H9 (cell line): Measurements from ENCODE around the gene TMEM147. TPM values are rescaled to one million over a fixed set of nuclear protein-coding genes. Genes with fewer than 3 reads are reported as not detected.

ENCODE experiments used
- DNase-seq: peaks from one replicate; pipeline ENCODE4 v3.0.0-alpha.2; 2017
- H2AFZ ChIP-seq: one replicate; pipeline ENCODE4 v1.6.1; 2013; ENCODE audit warnings: mild to moderate bottlenecking, low read length, control low read depth, moderate library complexity
- H2AK5ac ChIP-seq: 2 replicates; pipeline ENCODE4 v1.6.1; 2013; ENCODE audit warnings: low read length, control low read depth, mixed read lengths; ENCODE audit not compliant: insufficient read length
- H2BK120ac ChIP-seq: one replicate; pipeline ENCODE4 v1.6.1; 2013; ENCODE audit warnings: low read depth, mild to moderate bottlenecking, low read length, control low read depth, inconsistent platforms; ENCODE audit not compliant: poor library complexity, severe bottlenecking
- H2BK12ac ChIP-seq: 2 replicates; pipeline ENCODE4 v1.6.1; 2013; ENCODE audit warnings: low read length, control low read depth, mixed read lengths, low read depth; ENCODE audit not compliant: insufficient read length
- H2BK15ac ChIP-seq: 2 replicates; pipeline ENCODE4 v1.6.1; 2013; ENCODE audit warnings: low read depth, low read length, control low read depth
- H2BK20ac ChIP-seq: one replicate; pipeline ENCODE4 v1.6.1; 2013; ENCODE audit warnings: low read depth, mild to moderate bottlenecking, low read length, control low read depth, inconsistent platforms; ENCODE audit not compliant: poor library complexity, severe bottlenecking
- H2BK5ac ChIP-seq: 2 replicates; pipeline ENCODE4 v1.6.1; 2013; ENCODE audit warnings: low read length, control low read depth, mixed read lengths; ENCODE audit not compliant: insufficient read length
- H3K14ac ChIP-seq: 2 replicates; pipeline ENCODE4 v1.6.1; 2013; ENCODE audit warnings: low read length, control low read depth; ENCODE audit not compliant: insufficient read depth
- H3K18ac ChIP-seq: 2 replicates; pipeline ENCODE4 v1.6.1; 2013; ENCODE audit warnings: low read depth, mild to moderate bottlenecking, mixed read lengths, low read length, control low read depth; ENCODE audit not compliant: insufficient read length
- H3K23ac ChIP-seq: 2 replicates; pipeline ENCODE4 v1.6.1; 2013; ENCODE audit warnings: low read length, control low read depth, mixed read lengths, low read depth; ENCODE audit not compliant: insufficient read length
- H3K23me2 ChIP-seq: 2 replicates; pipeline ENCODE4 v1.6.1; 2013; ENCODE audit warnings: low read depth, mild to moderate bottlenecking, mixed read lengths, low read length, control low read depth; ENCODE audit not compliant: insufficient read length, poor library complexity, severe bottlenecking
- H3K27ac ChIP-seq: 2 replicates; pipeline ENCODE4 v1.5.1; 2013; ENCODE audit warnings: low read length, control low read depth, mixed read lengths, low read depth; ENCODE audit not compliant: insufficient read length
- H3K27me3 ChIP-seq: 2 replicates; pipeline ENCODE4 v1.6.1; 2013; ENCODE audit warnings: low read length, control low read depth, inconsistent platforms; ENCODE audit not compliant: insufficient read depth
- H3K4ac ChIP-seq: 2 replicates; pipeline ENCODE4 v1.6.1; 2013; ENCODE audit warnings: low read depth, mild to moderate bottlenecking, control low read depth, inconsistent platforms, low read length, moderate library complexity
- H3K4me1 ChIP-seq: 2 replicates; pipeline ENCODE4 v1.6.1; 2013; ENCODE audit warnings: low read length, control low read depth, inconsistent platforms; ENCODE audit not compliant: insufficient read depth
- H3K4me2 ChIP-seq: 2 replicates; pipeline ENCODE4 v1.6.1; 2013; ENCODE audit warnings: low read length, control low read depth, mixed read lengths; ENCODE audit not compliant: insufficient read length, insufficient read depth
- H3K56ac ChIP-seq: 2 replicates; pipeline ENCODE4 v1.6.1; 2013; ENCODE audit warnings: low read depth, mild to moderate bottlenecking, mixed read lengths, low read length, control low read depth; ENCODE audit not compliant: insufficient read length
- H3K79me1 ChIP-seq: 2 replicates; pipeline ENCODE4 v1.6.1; 2013; ENCODE audit warnings: low read depth, mild to moderate bottlenecking, moderate library complexity, low read length, control low read depth, inconsistent platforms; ENCODE audit not compliant: insufficient read depth, poor library complexity, severe bottlenecking
- H3K79me2 ChIP-seq: 2 replicates; pipeline ENCODE4 v1.6.1; 2013; ENCODE audit warnings: low read length, control low read depth, inconsistent platforms; ENCODE audit not compliant: insufficient read depth
- H3K9ac ChIP-seq: 2 replicates; pipeline ENCODE4 v1.6.1; 2013; ENCODE audit warnings: low read length, control low read depth, mixed read lengths; ENCODE audit not compliant: insufficient read length; ENCODE audit errors: extremely low read depth
- H3K9me3 ChIP-seq: one replicate; pipeline ENCODE4 v1.6.1; 2013; ENCODE audit warnings: low read depth, low read length, inconsistent platforms; ENCODE audit not compliant: control insufficient read depth
- H3T11ph ChIP-seq: one replicate; pipeline ENCODE4 v1.6.1; 2013; ENCODE audit warnings: mild to moderate bottlenecking, low read length, control low read depth, inconsistent platforms
- H4K20me1 ChIP-seq: one replicate; pipeline ENCODE4 v1.6.1; 2013; ENCODE audit not compliant: control insufficient read depth, insufficient read length, insufficient read depth
- H4K5ac ChIP-seq: 2 replicates; pipeline ENCODE4 v1.6.1; 2013; ENCODE audit warnings: low read depth, mild to moderate bottlenecking, mixed read lengths, low read length, control low read depth; ENCODE audit not compliant: insufficient read length
- H4K8ac ChIP-seq: replicated peaks from 2 replicates; pipeline ENCODE4 v1.6.1; 2013; ENCODE audit warnings: low read length, control low read depth, mixed read lengths, low read depth; ENCODE audit not compliant: insufficient read length
- H4K91ac ChIP-seq: 2 replicates; pipeline ENCODE4 v1.6.1; 2013; ENCODE audit warnings: low read depth, mild to moderate bottlenecking, moderate library complexity, mixed read lengths, low read length, control low read depth; ENCODE audit not compliant: insufficient read length
- H3K27ac Mint-ChIP-seq, 3 experiments: 2 replicates in 2 of 3; 3 replicates in 1 of 3; pipeline ENCODE4 v1.8.0; 2020 to 2021; ENCODE audit warnings: mixed read lengths in 3 of 3, mild to moderate bottlenecking in 1 of 3, moderate library complexity in 1 of 3
- H3K27me3 Mint-ChIP-seq: 2 replicates; pipeline ENCODE4 v1.8.0; 2021; ENCODE audit warnings: low read depth, mild to moderate bottlenecking, moderate library complexity, mixed read lengths
- H3K36me3 Mint-ChIP-seq, 3 experiments: 2 replicates in 2 of 3; 3 replicates in 1 of 3; pipeline ENCODE4 v1.8.0; 2020 to 2021; ENCODE audit warnings: low read depth in 3 of 3, mixed read lengths in 3 of 3; ENCODE audit not compliant: insufficient read depth in 1 of 3
- H3K4me1 Mint-ChIP-seq, 2 experiments: 2 replicates each; pipeline ENCODE4 v1.8.0; 2020; ENCODE audit warnings: mixed read lengths in 2 of 2
- H3K4me3 Mint-ChIP-seq, 2 experiments: 2 replicates in 1 of 2; 3 replicates in 1 of 2; pipeline ENCODE4 v1.8.0; 2020 to 2021; ENCODE audit warnings: mild to moderate bottlenecking in 2 of 2, mixed read lengths in 2 of 2, moderate library complexity in 1 of 2
- H3K9me3 Mint-ChIP-seq, 2 experiments: 2 replicates in 1 of 2; 3 replicates in 1 of 2; pipeline ENCODE4 v1.8.0; 2020; ENCODE audit warnings: mild to moderate bottlenecking in 2 of 2, mixed read lengths in 2 of 2, moderate library complexity in 1 of 2
- WGBS: extraction: QIAGEN DNeasy Blood & Tissue Kit; methylation state at CpG from one replicate; pipeline ENCODE4 v1.1.7; 2013; ENCODE audit warnings: missing lambda C conversion rate, low lambda C conversion rate, mixed read lengths; ENCODE audit not compliant: insufficient read length; ENCODE audit errors: extremely low coverage; 5-methylcytosine and 5-hydroxymethylcytosine counted together
- total RNA-seq: library from RNA; stranded (reverse); gene quantifications from 2 replicates; pipeline ENCODE4 v1.2.1, GENCODE V29; 2021
- TF ChIP-seq, protein P1 (sequence below): fragments of 200-600 bp; sonication (generic); conservative IDR thresholded peaks from 3 replicates; pipeline ENCODE4 v1.8.0; 2021; ENCODE audit warnings: antibody characterized with exemption, mild to moderate bottlenecking

The TMEM147 gene
- total RNA-seq, 1 experiment from 2014 or later = 125 TPM

DNA sequence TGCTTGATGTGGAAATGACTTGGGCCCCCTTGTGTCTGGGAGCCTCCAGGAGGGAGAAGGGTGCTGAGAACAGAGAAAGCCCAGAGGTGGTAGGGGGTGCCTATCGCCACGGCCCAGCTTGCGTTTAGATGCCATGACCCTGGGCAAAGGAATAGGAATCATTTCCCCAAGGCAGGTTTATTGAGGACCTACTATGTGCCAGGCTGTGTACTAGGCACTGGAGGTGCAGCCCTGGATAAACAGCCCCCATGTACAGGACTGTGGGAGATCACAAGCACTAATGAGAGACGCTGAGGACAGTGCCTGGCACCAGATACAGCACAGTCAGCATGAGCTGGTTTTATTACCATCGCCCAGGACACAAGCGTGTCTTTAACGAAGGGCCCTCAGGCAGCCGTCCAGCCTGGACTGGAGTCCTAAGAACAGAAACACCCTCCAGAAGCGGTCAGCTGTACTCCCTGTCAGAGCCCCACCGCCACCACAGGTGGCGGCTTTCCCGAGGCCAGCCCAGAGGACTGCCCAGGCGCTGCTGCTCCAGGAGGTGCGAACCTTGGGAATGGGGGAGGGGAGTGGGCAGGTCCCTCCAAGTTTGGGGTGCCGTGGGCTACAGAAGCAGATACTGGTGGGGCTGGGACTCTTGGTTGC, 4.6 kb downstream of the TMEM147 start:
- Histone ChIP-seq H3K27ac (no peak overlapping the region), H3K27me3 (no peaks in the 10 kb centered on the region), H4K8ac (no peak overlapping the region), H3K79me1 (no peaks in the 10 kb centered on the region), H2BK5ac (no peak overlapping the region), H4K20me1 (no peaks in the 10 kb centered on the region), H3K79me2 (no peaks in the 10 kb centered on the region), H3K18ac (no peak overlapping the region), H3K9ac (no peak overlapping the region), H2AK5ac (no peak overlapping the region), H3K14ac (no peak overlapping the region), H2BK120ac (no peak overlapping the region), H2BK15ac (no peak overlapping the region), H3K23me2 (peaks cover 6% of the 10 kb centered on the region), H2BK20ac (no peak overlapping the region), H3K4me1 (no peaks in the 10 kb centered on the region), H2BK12ac (no peak overlapping the region), H3K56ac (no peak overlapping the region), H3K4me2 (no peak overlapping the region), H3K9me3 (no peaks in the 10 kb centered on the region), H4K5ac (no peak overlapping the region), H3K4ac (no peak overlapping the region), H2AFZ (no peak overlapping the region), H3T11ph (no peak overlapping the region), H3K23ac (no peak overlapping the region), H4K91ac (no peak overlapping the region)
- Mint-ChIP-seq H3K9me3 (no peaks in the 10 kb centered on the region), H3K27ac (0 out of 7 replicates have a peak overlapping the region, but pooled peaks of 1 of the 3 experiments have one; percentile 71), H3K36me3 (peaks cover 7 to 39% (median 19%) of the 10 kb centered on the region in 3 experiments; a peak in 6 of 7 replicates), H3K27me3 (peaks cover 13% of the 10 kb centered on the region), H3K4me1 (peaks cover 17 to 20% of the 10 kb centered on the region in 2 experiments), H3K4me3 (no peak overlapping the region; a peak in 1 of 5 replicates)
- TF ChIP-seq, protein P1, sequence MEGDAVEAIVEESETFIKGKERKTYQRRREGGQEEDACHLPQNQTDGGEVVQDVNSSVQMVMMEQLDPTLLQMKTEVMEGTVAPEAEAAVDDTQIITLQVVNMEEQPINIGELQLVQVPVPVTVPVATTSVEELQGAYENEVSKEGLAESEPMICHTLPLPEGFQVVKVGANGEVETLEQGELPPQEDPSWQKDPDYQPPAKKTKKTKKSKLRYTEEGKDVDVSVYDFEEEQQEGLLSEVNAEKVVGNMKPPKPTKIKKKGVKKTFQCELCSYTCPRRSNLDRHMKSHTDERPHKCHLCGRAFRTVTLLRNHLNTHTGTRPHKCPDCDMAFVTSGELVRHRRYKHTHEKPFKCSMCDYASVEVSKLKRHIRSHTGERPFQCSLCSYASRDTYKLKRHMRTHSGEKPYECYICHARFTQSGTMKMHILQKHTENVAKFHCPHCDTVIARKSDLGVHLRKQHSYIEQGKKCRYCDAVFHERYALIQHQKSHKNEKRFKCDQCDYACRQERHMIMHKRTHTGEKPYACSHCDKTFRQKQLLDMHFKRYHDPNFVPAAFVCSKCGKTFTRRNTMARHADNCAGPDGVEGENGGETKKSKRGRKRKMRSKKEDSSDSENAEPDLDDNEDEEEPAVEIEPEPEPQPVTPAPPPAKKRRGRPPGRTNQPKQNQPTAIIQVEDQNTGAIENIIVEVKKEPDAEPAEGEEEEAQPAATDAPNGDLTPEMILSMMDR = no peak
- no CpG with 5 or more reads among the region's 15 CpGs for WGBS
- no peak for DNase-seq
